LNCaP clone FGC (cell line): ENCODE measurements around the gene LOXL3.

Source experiments
- DNase-seq: peaks from one replicate; pipeline ENCODE4 v3.0.0-alpha.2; 2011; ENCODE audit warnings: low read depth
- H3K4me3 ChIP-seq: 2 replicates; pipeline ENCODE4 v1.5.1; 2011; ENCODE audit warnings: mild to moderate bottlenecking, low read depth, low read length, control low read depth
- CTCF ChIP-seq: IDR thresholded peaks from 2 replicates; pipeline ENCODE4 v1.5.1; 2012; ENCODE audit warnings: mild to moderate bottlenecking; ENCODE audit not compliant: control insufficient read depth, insufficient read depth; ENCODE audit errors: extremely low read depth

LOXL3 gene

GRCh38 chr2:74540291-74540690, 13.5 kb downstream of the LOXL3 start:
- DNase-seq, result no peak
- TF ChIP-seq CTCF, result no peak
- H3K4me3 ChIP-seq, result no peak overlapping the region

GRCh38 chr2:74538881-74539339, 14.8 kb downstream of the LOXL3 start:
- DNase-seq, result no peak
- H3K4me3 ChIP-seq, result no peak overlapping the region
- TF ChIP-seq CTCF, result no peak

- no peak for DNase-seq
- no peak overlapping the region for H3K4me3 ChIP-seq
- TF ChIP-seq CTCF, result no peak
Measured at GRCh38 chr2:74537140-74537539, 16.6 kb downstream of the LOXL3 start.

GRCh38 chr2:74536166-74536950, 17.4 kb downstream of the LOXL3 start:
- no peak for TF ChIP-seq CTCF
- no peak for DNase-seq
- no peak overlapping the region for H3K4me3 ChIP-seq

- DNase-seq, result no peak
- no peak overlapping the region for H3K4me3 ChIP-seq
- no peak for TF ChIP-seq CTCF
Measured at GRCh38 chr2:74535440-74535965, 18.2 kb downstream of the LOXL3 start.

- no peak for DNase-seq
- no peak for TF ChIP-seq CTCF
Measured at GRCh38 chr2:74534411-74534810, 19.3 kb downstream of the LOXL3 start.

GRCh38 chr2:74533464-74533863, 20.3 kb downstream of the LOXL3 start:
- H3K4me3 ChIP-seq, result no peak overlapping the region
- DNase-seq, result no peak
- TF ChIP-seq CTCF, result no peak

More at GRCh38 chr2:74534411-74534810, 19.3 kb downstream of the LOXL3 start:
- no peak overlapping the region for H3K4me3 ChIP-seq
